Activated CD4-positive, alpha-beta T cell treated with anti-CD3 and anti-CD28 coated beads for 1 hour (primary cell): Measurements from ENCODE around the gene CCDC117.

Experiments used
- DNase-seq: peaks from one replicate; pipeline ENCODE4 v3.0.0-alpha.2; 2020

The CCDC117 gene

DNA sequence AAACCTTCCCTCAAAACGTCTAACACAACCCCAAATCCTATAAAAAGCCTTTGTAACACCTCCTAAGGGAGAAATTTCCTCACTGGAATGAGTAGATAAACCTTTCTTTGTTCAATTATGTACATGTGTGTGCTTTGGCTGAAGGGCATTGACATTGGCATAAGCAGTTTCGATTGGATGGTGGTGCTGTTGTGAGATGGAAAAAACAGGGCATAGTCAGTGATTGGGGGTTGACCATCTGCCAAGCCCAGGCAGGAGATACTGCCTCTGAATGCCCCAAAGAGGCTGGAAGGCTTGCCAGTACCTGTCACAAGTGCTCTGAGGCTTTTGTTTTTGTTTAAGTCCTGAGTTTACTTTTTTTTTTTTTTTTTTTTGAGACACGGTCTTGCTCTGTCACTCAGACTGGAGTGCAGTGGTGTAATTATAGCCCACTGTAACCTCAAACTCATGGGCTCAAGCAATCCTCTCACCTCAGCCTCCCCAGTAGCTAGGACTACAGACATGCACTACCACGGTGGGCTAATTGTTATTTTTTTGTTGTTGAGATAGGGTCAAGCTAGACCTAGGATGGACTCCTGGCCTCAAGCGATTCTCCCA lies 1.2 kb upstream of the CCDC117 start:
- DNase-seq, result no peak

- no peak for DNase-seq
Measured at GRCh38 chr22:28773461-28773867, 969 bp downstream of the CCDC117 start.

GRCh38 chr22:28774378-28774777 lies 1.9 kb downstream of the CCDC117 start:
- no peak for DNase-seq

GRCh38 chr22:28779833-28780232 lies 7.3 kb downstream of the CCDC117 start:
- DNase-seq, result no peak

DNA sequence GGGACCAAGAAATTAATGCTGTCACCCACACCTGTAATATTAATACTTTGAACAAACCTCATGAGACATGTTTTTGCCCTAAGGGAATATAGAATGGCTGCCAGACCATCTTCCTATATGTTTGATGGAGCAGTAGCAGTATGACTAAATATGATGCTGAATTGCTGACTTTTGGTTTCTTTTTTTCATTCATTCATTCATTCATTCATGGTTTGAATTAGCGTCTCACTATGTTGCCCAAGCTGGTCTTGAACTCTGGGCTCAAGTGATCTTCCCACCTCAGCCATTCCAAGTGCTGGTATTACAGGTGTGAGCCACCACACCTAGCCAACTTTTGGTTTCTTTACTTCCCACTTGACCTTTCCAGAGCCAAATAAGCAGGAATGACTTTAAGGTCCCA lies 7.8 kb downstream of the CCDC117 start:
- no peak for DNase-seq

DNA sequence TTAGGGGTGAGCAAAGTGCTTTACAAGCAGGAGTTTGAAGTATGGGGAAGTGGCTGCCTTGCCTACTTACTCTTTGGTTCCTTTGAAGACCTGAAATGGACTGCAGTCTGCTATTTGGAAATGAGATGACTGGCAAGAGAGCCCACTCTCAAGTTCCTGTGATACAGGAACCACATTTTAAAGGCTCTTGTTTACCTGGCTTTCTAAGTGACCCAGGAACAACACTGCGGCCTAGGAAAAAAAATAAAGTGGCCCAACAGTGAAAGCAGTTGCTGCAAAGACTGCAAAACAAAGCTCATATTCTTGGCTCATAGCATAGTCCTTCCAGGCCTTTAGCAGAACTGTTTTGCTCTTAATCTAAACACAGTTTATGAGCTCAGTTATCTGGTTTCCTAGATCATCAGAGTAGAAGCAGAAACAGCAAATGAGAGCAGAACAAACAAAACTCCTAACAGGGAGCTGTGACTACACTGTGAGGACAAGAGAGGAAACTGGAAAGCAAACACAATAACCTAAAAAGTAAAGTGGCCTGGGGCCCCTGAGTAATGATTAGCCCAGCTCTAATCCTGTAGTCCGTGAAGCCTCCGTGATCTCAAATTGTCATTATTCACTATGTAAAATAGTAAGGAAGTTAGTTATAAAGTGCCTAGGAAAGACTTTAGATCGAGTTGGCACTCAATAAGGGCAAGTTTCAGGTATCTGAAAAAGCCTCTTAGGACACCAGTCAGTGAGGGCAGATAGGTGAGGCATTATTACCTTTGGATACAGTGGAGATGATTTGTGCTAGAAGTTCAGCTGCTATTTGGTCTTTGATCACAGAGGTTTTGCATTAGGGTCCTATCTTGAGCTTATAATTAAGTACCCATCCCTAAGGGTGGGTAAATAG lies 11.5 kb downstream of the CCDC117 start:
- DNase-seq, result no peak

- DNase-seq, result no peak
Measured at GRCh38 chr22:28788601-28789000, 16.1 kb downstream of the CCDC117 start.

GRCh38 chr22:28791124-28791523 lies 18.6 kb downstream of the CCDC117 start:
- no peak for DNase-seq

DNA sequence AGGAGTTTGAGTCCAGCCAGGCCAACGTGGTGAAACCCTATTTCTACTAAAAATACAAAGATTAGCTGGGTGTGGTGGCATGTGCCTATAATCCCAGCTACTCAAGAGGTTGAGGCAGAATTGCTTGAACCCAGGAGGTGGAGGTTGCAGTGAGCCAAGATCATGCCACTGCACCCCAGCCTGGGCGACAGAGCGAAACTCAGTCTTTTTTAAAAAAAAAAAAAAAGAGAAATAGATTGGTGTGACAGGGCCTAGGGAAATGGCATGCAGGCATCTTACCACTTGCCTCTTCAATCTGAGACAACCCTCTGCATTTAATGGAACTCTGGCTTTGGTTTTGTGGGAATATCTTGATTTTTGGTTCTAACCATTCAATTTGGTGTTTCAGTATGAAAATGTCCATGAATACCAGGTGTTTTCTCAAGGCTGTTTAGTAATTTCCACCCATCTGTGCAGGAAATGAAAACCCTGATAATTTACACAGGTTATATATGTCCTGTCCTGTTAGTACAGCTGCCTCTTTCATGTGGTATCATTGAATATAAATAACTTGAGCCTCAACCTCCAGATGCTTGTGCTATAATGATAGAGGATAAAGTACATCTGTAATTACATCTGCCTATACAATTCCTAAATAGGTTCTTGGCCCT lies 19.5 kb downstream of the CCDC117 start:
- no peak for DNase-seq

DNA sequence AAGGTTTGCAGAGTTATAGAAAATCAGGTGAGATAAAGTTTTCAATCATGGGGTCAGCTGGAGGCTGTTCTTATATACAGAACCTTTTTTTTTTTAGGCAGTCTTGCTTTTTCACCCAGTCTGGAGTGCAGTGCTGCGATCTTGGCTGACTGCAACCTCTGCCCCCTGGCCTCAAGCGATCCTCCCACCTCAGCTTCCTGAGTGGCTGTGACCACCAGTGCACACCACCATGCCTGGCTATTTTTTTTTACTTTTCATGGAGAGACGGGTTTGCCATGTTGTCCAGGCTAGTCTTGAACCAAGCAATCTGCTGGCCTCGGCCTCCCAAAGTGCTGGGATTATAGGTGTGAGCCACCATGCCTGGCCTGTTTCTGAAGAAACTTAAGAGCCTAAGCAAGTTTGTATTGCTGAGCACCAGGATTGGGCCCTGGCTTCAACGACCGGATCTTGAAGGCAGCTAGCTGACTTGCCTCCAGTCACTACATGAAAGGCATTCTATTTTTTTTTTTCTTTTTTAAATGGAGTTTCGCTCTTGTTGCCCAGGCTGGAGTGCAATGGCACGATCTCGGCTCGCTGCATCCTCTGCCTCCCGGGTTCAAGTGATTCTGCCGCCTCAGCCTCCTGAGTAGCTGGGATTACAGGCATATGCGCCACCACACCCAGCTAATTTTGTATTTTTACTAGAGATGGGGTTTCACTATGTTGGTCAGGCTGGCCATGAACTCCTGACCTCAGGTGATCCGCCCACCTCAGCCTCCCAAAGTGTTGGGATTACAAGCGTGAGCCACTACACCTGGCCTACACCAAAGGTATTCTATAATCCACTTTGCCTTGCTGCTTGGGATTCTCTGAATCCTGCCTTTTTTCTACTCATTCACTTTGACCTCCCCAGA lies 20.2 kb downstream of the CCDC117 start:
- no peak for DNase-seq

DNA sequence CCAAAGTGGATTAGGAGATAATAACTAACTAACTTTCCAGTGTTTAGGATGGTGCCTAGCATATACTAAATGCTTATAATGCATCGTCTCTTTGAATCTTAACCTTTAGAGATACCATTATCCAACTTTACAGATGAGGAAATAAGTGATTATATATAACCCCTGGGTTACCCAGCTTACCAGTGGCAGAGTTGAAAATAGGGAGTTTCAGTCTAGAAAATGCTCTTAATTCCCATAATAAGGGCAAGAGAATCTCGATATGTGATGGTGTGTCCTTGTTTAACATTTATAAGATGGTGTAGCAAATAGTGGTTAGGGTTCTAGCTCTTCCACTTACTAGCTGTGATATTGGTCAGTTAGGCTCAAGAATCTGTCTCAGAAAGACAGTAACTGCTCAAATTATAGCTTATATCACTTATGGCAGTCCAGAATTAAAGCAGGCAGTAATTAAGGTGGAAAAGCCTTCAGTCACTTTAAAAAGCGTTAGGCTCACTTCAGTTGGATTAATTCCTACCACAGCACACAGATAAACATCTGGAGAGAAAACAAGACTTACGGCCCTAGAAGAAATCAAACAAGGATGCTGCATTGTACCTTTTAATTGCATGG lies 21.6 kb downstream of the CCDC117 start:
- no peak for DNase-seq

- DNase-seq, result no peak
Measured at GRCh38 chr22:28795071-28795693, 22.7 kb downstream of the CCDC117 start.

- no peak for DNase-seq
Measured at GRCh38 chr22:28795932-28796856, 23.7 kb downstream of the CCDC117 start.

- no peak for DNase-seq
Measured at GRCh38 chr22:28798810-28799605, 26.5 kb downstream of the CCDC117 start.

DNA sequence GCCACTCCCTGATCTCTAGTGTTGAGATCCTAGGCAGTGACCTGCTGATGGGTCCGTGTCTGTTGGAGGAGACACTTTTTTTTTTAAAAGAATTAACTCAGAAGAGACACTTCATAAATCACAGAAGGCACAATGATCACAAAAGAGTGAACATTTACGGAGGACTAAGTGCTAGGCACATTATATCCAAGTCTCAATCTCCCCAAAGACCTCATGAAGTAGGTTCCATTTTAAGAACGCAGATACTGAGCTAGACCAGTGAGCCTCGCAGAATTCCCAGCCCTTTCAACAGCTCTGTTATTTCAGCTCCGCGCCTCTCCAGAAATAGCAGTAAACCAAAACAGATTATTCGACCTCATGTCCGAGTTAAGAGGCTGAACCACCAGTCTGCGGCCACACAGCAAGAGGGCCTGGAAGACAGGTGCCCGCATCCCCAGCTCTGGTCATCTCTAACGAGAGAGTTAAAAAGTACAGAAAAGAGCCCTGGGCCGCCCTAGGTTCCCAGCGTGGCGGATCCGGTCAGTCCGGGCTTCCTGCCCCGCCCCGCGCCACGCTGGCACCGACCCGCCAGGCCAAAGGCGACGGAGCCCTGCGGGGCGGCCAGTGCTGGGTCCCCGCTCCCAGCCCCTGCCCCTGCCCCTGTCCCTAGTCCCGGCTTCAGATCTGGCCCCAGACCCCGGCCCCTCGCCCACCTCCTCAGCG lies 27.3 kb downstream of the CCDC117 start:
- no peak for DNase-seq

DNA sequence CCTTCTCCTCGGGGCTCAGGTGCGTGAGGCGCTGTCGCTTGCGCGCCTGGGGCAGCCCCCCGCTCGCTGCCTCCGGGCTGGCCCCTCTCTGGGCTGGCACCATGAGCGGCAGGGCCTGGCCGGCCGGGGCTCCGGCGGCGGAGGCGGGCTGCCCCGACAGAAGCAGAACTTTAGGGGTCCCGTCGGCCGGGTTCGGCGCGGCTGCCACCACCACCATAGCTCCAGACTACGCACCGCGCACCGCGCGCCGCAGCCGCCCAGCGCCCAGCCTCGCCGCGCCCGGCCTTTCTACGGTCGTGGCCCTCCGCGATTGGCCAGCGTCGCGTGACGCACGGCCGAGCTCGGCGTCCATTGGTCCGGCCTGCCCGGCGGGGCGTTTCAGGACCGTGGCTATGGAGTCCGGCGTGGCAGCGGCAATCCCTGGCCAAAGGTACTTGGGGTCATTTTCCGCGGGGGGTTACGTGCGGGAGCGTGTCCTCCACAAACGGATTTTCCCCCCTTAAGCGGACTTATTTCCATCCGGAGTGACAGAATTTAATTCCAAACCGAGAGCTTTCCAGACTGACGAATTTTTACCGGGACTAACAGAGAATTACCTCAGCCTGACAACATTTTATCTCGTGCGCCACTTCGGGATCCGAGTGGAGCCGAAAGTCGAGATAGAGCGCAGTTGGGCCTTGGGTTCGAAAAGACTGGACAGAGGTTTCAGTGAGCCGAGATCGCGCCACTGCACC lies 28.0 kb downstream of the CCDC117 start, which contains the start of gene XBP1:
Gene XBP1 (minus strand): TSS at position 262 of the 734 bp plus-strand sequence.
- peak; percentile 80 for DNase-seq

DNA sequence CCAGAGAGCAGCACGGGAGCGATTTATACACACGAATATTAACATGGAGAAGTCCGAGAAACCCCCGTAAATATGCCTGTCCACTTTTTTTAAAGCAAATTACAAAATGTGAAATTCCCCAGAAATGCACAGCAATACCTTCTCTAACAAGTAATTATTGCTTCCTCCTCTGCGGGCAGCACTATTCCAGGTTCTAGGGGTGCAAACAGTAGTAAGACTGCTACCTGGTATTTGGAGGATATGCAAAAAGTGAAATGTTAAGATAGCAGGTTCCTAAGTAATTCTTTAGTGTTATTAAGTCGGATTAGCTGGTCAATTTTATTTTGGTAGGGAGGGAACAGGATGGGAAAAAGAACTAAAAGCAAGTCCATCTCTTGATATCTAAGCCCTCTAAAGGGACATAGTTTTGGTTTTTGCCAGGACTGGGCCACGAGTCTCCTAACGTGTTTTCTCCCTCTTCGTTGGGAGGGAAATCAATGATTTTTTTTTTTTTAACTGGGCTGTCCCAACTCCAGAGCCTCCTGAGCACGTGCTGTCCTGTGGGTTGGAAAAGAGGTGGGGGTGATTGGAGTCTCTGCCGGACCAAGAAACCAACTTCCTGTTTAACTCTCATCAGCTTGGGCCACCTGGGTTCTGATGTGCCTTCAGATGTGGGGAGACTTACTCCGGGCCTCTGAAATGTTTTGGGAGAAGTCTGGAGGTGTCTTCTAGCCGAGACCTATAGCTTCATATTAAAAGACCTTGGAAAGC lies 29.5 kb downstream of the CCDC117 start:
- DNase-seq, result no peak
